Measurements from ENCODE around the gene CUL5. TPM values are rescaled to one million over a fixed set of nuclear protein-coding genes. Genes with fewer than 3 reads are reported as not detected.

Gene CUL5
- total and polyA plus RNA-seq, 2 experiments from 2014 or later, result 26.0 to 40.9 TPM

GRCh38 chr11:108092134-108092533, 83.4 kb downstream of the CUL5 start:
- TF ChIP-seq POLR2AphosphoS5 (IDR thresholded peaks at IDR 0.05; ENCODE audit: low read depth) (no peak), EZH2phosphoT487 (IDR thresholded peaks at IDR 0.05; ENCODE audit: unreplicated experiment) (no peak), JUNB (IDR thresholded peaks at IDR 0.05; ENCODE audit: unreplicated experiment) (no peak), ETS1 (IDR thresholded peaks at IDR 0.05) (no peak)
- Histone ChIP-seq H3K9me2 (ENCODE audit: insufficient read depth) (no peaks in the 10 kb centered on the region), H4K20me1 (replicated peaks; ENCODE audit: insufficient read depth) (no peaks in the 10 kb centered on the region; the same call in 1 of the 2 replicates), H3K4me1 (ENCODE audit: insufficient read depth) (no peaks in the 10 kb centered on the region), H3K4me3 (no peak overlapping the region), H3K27ac (ENCODE audit: low read depth) (no peak overlapping the region), H3K79me2 (replicated peaks; ENCODE audit: insufficient read depth) (no peaks in the 10 kb centered on the region), H2AFZ (no peak overlapping the region), H3F3A (replicated peaks; ENCODE audit: low read depth) (no peaks in the 10 kb centered on the region), H3K36me3 (ENCODE audit: insufficient read depth) (peaks cover 13% of the 10 kb centered on the region), H3K4me2 (no peak overlapping the region), H3K27me3 (ENCODE audit: insufficient read depth) (no peaks in the 10 kb centered on the region)
- DNase-seq (ENCODE audit: low spot score), result no peak
- Mint-ChIP-seq H3K27ac (no peak overlapping the region), H3K9me3 (no peaks in the 10 kb centered on the region), H3K4me3 (no peak overlapping the region), H3K27me3 (ENCODE audit: insufficient read depth, low read depth, poor library complexity) (no peaks in the 10 kb centered on the region), H3K36me3 (ENCODE audit: low read depth) (peaks cover 17% of the 10 kb centered on the region; the same call in 2 of the 3 replicates), H3K4me1 (no peaks in the 10 kb centered on the region)
- no peak for ATAC-seq

GRCh38 chr11:108093128-108093904, 84.6 kb downstream of the CUL5 start:
- Histone ChIP-seq H2AFZ (no peak overlapping the region), H3K79me2 (replicated peaks; ENCODE audit: insufficient read depth) (no peaks in the 10 kb centered on the region), H3K27ac (ENCODE audit: low read depth) (no peak overlapping the region), H3K4me2 (no peak overlapping the region), H3K4me1 (ENCODE audit: insufficient read depth) (no peaks in the 10 kb centered on the region), H3K9me2 (ENCODE audit: insufficient read depth) (no peaks in the 10 kb centered on the region), H4K20me1 (replicated peaks; ENCODE audit: insufficient read depth) (no peaks in the 10 kb centered on the region), H3K4me3 (no peak overlapping the region), H3F3A (replicated peaks; ENCODE audit: low read depth) (no peaks in the 10 kb centered on the region), H3K27me3 (ENCODE audit: insufficient read depth) (no peaks in the 10 kb centered on the region), H3K36me3 (ENCODE audit: insufficient read depth) (peaks cover 20% of the 10 kb centered on the region)
- Mint-ChIP-seq H3K36me3 (ENCODE audit: low read depth) (peaks cover 20% of the 10 kb centered on the region; the same call in 2 of the 3 replicates), H3K9me3 (no peaks in the 10 kb centered on the region), H3K4me1 (no peaks in the 10 kb centered on the region), H3K4me3 (no peak overlapping the region), H3K27me3 (ENCODE audit: insufficient read depth, low read depth, poor library complexity) (no peaks in the 10 kb centered on the region), H3K27ac (no peak overlapping the region)
- ATAC-seq (no peak), DNase-seq (ENCODE audit: low spot score) (no peak)
- no peak for TF ChIP-seq EZH2phosphoT487 (IDR thresholded peaks at IDR 0.05; ENCODE audit: unreplicated experiment)
- no peak for TF ChIP-seq JUNB (IDR thresholded peaks at IDR 0.05; ENCODE audit: unreplicated experiment)
- TF ChIP-seq ZNF462 (CRISPR knock-in tag; IDR thresholded peaks at IDR 0.05), result no peak
- TF ChIP-seq ETS1 (IDR thresholded peaks at IDR 0.05), result no peak
- no peak for TF ChIP-seq EZH2 (IDR thresholded peaks at IDR 0.05; ENCODE audit: low read depth, unreplicated experiment)
- no peak for TF ChIP-seq REST (IDR thresholded peaks at IDR 0.05; ENCODE audit: unreplicated experiment)
- TF ChIP-seq CREB1 (CRISPR knock-in tag; IDR thresholded peaks at IDR 0.05; ENCODE audit: low read depth), result no peak
